ENCODE results near the gene NDUFS4.

NDUFS4 gene

GRCh38 chr5:53558966-53559365 is 1.5 kb upstream of the NDUFS4 start:
- no peak for DNase-seq (ENCODE audit: low read depth)
- no peak overlapping the region for H3K4me3 ChIP-seq (ENCODE audit: low read depth, low read length)
- TF ChIP-seq, protein P1, sequence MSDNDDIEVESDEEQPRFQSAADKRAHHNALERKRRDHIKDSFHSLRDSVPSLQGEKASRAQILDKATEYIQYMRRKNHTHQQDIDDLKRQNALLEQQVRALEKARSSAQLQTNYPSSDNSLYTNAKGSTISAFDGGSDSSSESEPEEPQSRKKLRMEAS (IDR thresholded peaks at IDR 0.05; ENCODE audit: low read depth, low read length) = no peak
- no peak for TF ChIP-seq CTCF (IDR thresholded peaks at IDR 0.05; ENCODE audit: low read depth, low read length)
- no peak for TF ChIP-seq POLR2A (IDR thresholded peaks at IDR 0.05; ENCODE audit: extremely low read depth, insufficient read length)
- no peak for TF ChIP-seq MYC (IDR thresholded peaks at IDR 0.05; ENCODE audit: low read depth, low read length)

- peak overlapping the region; percentile 96 for H3K4me3 ChIP-seq (ENCODE audit: low read depth, low read length)
- no peak for DNase-seq (ENCODE audit: low read depth)
- TF ChIP-seq POLR2A (IDR thresholded peaks at IDR 0.05; ENCODE audit: extremely low read depth, insufficient read length) (no peak), MYC (IDR thresholded peaks at IDR 0.05; ENCODE audit: low read depth, low read length) (no peak), CTCF (IDR thresholded peaks at IDR 0.05; ENCODE audit: low read depth, low read length) (no peak)
- TF ChIP-seq, protein P1 (IDR thresholded peaks at IDR 0.05; ENCODE audit: low read depth, low read length) = no peak
These were observed 411 bp upstream of the NDUFS4 start for GRCh38 chr5:53560028-53560427.

- H3K4me3 ChIP-seq (ENCODE audit: low read depth, low read length) = no peak overlapping the region
- no peak for DNase-seq (ENCODE audit: low read depth)
- TF ChIP-seq, protein P1 (IDR thresholded peaks at IDR 0.05; ENCODE audit: low read depth, low read length) = no peak
- no peak for TF ChIP-seq MYC (IDR thresholded peaks at IDR 0.05; ENCODE audit: low read depth, low read length)
- TF ChIP-seq CTCF (IDR thresholded peaks at IDR 0.05; ENCODE audit: low read depth, low read length) = no peak
- no peak for TF ChIP-seq POLR2A (IDR thresholded peaks at IDR 0.05; ENCODE audit: extremely low read depth, insufficient read length)
These were observed 8.0 kb downstream of the NDUFS4 start for GRCh38 chr5:53568401-53568800.

- DNase-seq (ENCODE audit: low read depth) = no peak
- TF ChIP-seq POLR2A (IDR thresholded peaks at IDR 0.05; ENCODE audit: extremely low read depth, insufficient read length) (no peak), CTCF (IDR thresholded peaks at IDR 0.05; ENCODE audit: low read depth, low read length) (no peak), MYC (IDR thresholded peaks at IDR 0.05; ENCODE audit: low read depth, low read length) (no peak)
- TF ChIP-seq, protein P1 (IDR thresholded peaks at IDR 0.05; ENCODE audit: low read depth, low read length) = no peak
- H3K4me3 ChIP-seq (ENCODE audit: low read depth, low read length) = no peak overlapping the region
These were observed 8.4 kb downstream of the NDUFS4 start for GRCh38 chr5:53568871-53569270.

DNA sequence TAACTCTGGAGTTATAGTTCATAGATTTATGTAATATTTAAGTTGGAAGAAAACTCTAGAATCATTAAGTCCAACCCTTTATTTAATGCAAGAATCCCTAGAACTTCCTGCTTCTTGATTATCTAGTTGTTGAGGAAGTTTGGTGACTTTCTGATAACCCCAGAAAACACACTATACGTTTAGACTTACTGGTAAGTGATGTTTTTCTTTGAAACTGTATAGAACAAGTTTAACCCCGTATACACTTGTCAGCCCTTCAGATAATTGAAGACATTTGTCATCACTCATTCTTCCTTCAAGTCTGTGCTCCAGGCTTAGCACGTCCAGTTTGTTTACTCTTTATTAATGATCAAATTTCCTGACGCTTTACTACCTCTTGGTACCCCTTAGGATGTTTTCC is 9.0 kb downstream of the NDUFS4 start:
- TF ChIP-seq POLR2A (IDR thresholded peaks at IDR 0.05; ENCODE audit: extremely low read depth, insufficient read length) = no peak
- TF ChIP-seq CTCF (IDR thresholded peaks at IDR 0.05; ENCODE audit: low read depth, low read length) = no peak
- TF ChIP-seq, protein P1 (IDR thresholded peaks at IDR 0.05; ENCODE audit: low read depth, low read length) = no peak
- no peak for TF ChIP-seq MYC (IDR thresholded peaks at IDR 0.05; ENCODE audit: low read depth, low read length)
- DNase-seq (ENCODE audit: low read depth) = no peak
- no peak overlapping the region for H3K4me3 ChIP-seq (ENCODE audit: low read depth, low read length)

- TF ChIP-seq POLR2A (IDR thresholded peaks at IDR 0.05; ENCODE audit: extremely low read depth, insufficient read length) (no peak), CTCF (IDR thresholded peaks at IDR 0.05; ENCODE audit: low read depth, low read length) (no peak), MYC (IDR thresholded peaks at IDR 0.05; ENCODE audit: low read depth, low read length) (no peak)
- TF ChIP-seq, protein P1 (IDR thresholded peaks at IDR 0.05; ENCODE audit: low read depth, low read length) = no peak
- no peak for DNase-seq (ENCODE audit: low read depth)
- H3K4me3 ChIP-seq (ENCODE audit: low read depth, low read length) = no peak overlapping the region
These were observed 11.0 kb downstream of the NDUFS4 start for GRCh38 chr5:53571403-53571802.

All from NB4 (cell line).